ENCODE results near the gene DDX11. TPM values are rescaled to one million over a fixed set of nuclear protein-coding genes. Genes with fewer than 3 reads are reported as not detected.
A peak's percentile ranks its signal among the peaks of the same experiment; 100 is the strongest.
"Not testable (repeated sequence)": the region's sequence is repeated elsewhere in the genome, so short reads cannot be mapped to it uniquely, and the experiment has no call there.

DDX11 gene
- total RNA-seq, 1 donor = 15.9 TPM

DNA sequence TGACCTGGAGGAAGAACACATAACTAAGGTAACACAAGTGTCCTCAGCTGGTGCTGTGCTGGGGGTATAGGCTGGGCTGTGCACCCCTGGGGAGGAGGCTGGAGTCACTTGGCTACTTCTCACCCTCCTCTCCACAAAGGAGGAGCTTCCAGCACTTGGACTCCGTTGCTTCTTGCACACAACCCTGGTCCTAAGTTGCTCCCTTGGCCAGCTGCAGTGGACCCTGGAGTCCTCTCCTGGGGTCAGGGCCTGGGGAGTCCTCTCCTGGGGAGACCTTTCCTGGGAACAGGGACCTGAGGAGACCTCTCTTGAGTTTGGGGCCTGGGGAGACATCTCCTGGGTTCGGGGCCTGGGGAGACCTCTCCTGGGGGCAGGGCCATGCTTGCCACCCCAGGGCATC is 14.3 kb downstream of the DDX11 start:
- not testable (repeated sequence) for H3K4me3 ChIP-seq (ENCODE audit: insufficient read depth, low read length); H3K79me2 ChIP-seq (ENCODE audit: insufficient read depth, low read length); H3K9me3 ChIP-seq (ENCODE audit: low read depth, low read length); H3K27me3 ChIP-seq (ENCODE audit: insufficient read depth, low read length); H4K20me1 ChIP-seq (ENCODE audit: insufficient read depth, low read length); H3K36me3 ChIP-seq (ENCODE audit: insufficient read depth, low read length); H2AFZ ChIP-seq (ENCODE audit: low read length); H3K27ac ChIP-seq (ENCODE audit: low read depth, low read length); H3K4me2 ChIP-seq (ENCODE audit: insufficient read depth, low read length); H3K4me1 ChIP-seq (ENCODE audit: insufficient read depth, low read length); DNase-seq (ENCODE audit: insufficient read length, low spot score, missing footprints)

GRCh38 chr12:31089072-31089471 is 15.4 kb downstream of the DDX11 start:
- no peaks in the 10 kb centered on the region for H3K27me3 ChIP-seq (ENCODE audit: insufficient read depth, low read length)
- no peak overlapping the region for H3K27ac ChIP-seq (ENCODE audit: low read depth, low read length)
- H2AFZ ChIP-seq (ENCODE audit: low read length) = no peak overlapping the region
- no peaks in the 10 kb centered on the region for H3K79me2 ChIP-seq (ENCODE audit: insufficient read depth, low read length)
- no peak overlapping the region for H3K4me3 ChIP-seq (ENCODE audit: insufficient read depth, low read length)
- TF ChIP-seq CTCF (IDR thresholded peaks at IDR 0.05; ENCODE audit: extremely low read depth, low read depth, low read length) = no peak
- H4K20me1 ChIP-seq (ENCODE audit: insufficient read depth, low read length) = no peaks in the 10 kb centered on the region
- DNase-seq (ENCODE audit: insufficient read length, low spot score, missing footprints) = no peak
- no peaks in the 10 kb centered on the region for H3K36me3 ChIP-seq (ENCODE audit: insufficient read depth, low read length)
- H3K4me2 ChIP-seq (ENCODE audit: insufficient read depth, low read length) = no peak overlapping the region
- H3K9me3 ChIP-seq (ENCODE audit: low read depth, low read length) = no peaks in the 10 kb centered on the region
- H3K4me1 ChIP-seq (ENCODE audit: insufficient read depth, low read length) = no peaks in the 10 kb centered on the region

- H3K36me3 ChIP-seq (ENCODE audit: insufficient read depth, low read length); H4K20me1 ChIP-seq (ENCODE audit: insufficient read depth, low read length); H3K9me3 ChIP-seq (ENCODE audit: low read depth, low read length); H3K79me2 ChIP-seq (ENCODE audit: insufficient read depth, low read length); H3K4me1 ChIP-seq (ENCODE audit: insufficient read depth, low read length); H2AFZ ChIP-seq (ENCODE audit: low read length); H3K27me3 ChIP-seq (ENCODE audit: insufficient read depth, low read length); H3K27ac ChIP-seq (ENCODE audit: low read depth, low read length); H3K4me2 ChIP-seq (ENCODE audit: insufficient read depth, low read length); H3K4me3 ChIP-seq (ENCODE audit: insufficient read depth, low read length): not testable (repeated sequence)
- DNase-seq (ENCODE audit: insufficient read length, low spot score, missing footprints) = peak; percentile 27
Observed at GRCh38 chr12:31091629-31092028, 18.0 kb downstream of the DDX11 start.

- not testable (repeated sequence) for H3K9me3 ChIP-seq (ENCODE audit: low read depth, low read length); H3K36me3 ChIP-seq (ENCODE audit: insufficient read depth, low read length); H3K79me2 ChIP-seq (ENCODE audit: insufficient read depth, low read length); H3K27me3 ChIP-seq (ENCODE audit: insufficient read depth, low read length); H2AFZ ChIP-seq (ENCODE audit: low read length); H3K4me2 ChIP-seq (ENCODE audit: insufficient read depth, low read length); H3K4me3 ChIP-seq (ENCODE audit: insufficient read depth, low read length); DNase-seq (ENCODE audit: insufficient read length, low spot score, missing footprints); H4K20me1 ChIP-seq (ENCODE audit: insufficient read depth, low read length); H3K27ac ChIP-seq (ENCODE audit: low read depth, low read length); H3K4me1 ChIP-seq (ENCODE audit: insufficient read depth, low read length)
Observed at GRCh38 chr12:31092718-31093117, 19.1 kb downstream of the DDX11 start.

DNA sequence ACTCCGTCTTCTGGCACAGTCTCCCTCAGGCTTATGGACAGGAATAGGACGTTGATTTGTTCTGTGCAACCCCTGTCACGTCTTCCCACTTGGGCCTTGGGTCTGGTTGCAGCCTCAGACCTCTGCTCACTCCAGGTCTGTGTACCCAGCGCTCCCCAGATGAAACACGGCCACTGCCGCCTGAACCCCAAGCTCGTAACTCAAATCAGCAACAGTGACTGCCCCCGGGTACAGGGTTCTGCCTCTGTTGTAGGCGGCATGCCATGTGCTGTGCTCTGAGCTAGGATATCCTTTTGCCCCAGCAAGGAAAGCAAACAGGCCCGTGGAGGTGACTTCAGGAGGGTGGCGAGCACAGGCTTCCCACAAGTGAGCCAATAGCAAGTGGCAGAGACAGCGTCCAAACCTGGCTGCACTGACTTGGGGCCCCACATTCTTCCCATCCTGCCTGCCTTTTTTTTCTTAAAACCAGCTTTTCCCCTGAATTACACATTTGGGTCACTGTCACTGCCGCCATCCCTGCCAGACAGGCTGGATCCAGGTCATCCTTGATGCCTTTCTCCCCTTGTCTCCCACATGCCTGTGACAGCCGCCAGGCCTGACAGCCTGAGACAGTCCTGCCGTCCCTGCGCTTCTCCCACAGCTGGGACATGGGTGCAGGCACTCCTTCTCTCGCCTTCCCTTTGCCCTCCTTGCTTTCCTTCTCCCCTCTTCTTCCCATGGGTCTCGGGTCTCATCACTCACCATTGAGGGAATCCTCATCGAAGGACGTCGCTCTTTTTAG is 21.6 kb downstream of the DDX11 start:
- H3K4me2 ChIP-seq (ENCODE audit: insufficient read depth, low read length); DNase-seq (ENCODE audit: insufficient read length, low spot score, missing footprints); H3K27ac ChIP-seq (ENCODE audit: low read depth, low read length); H2AFZ ChIP-seq (ENCODE audit: low read length); H3K4me1 ChIP-seq (ENCODE audit: insufficient read depth, low read length); H3K27me3 ChIP-seq (ENCODE audit: insufficient read depth, low read length); H3K36me3 ChIP-seq (ENCODE audit: insufficient read depth, low read length); H3K9me3 ChIP-seq (ENCODE audit: low read depth, low read length); H3K79me2 ChIP-seq (ENCODE audit: insufficient read depth, low read length); H4K20me1 ChIP-seq (ENCODE audit: insufficient read depth, low read length); H3K4me3 ChIP-seq (ENCODE audit: insufficient read depth, low read length): not testable (repeated sequence)

GRCh38 chr12:31096251-31097065 is 22.8 kb downstream of the DDX11 start:
- peak; percentile 9 for DNase-seq (ENCODE audit: insufficient read length, low spot score, missing footprints)
- H3K27ac ChIP-seq (ENCODE audit: low read depth, low read length); H3K27me3 ChIP-seq (ENCODE audit: insufficient read depth, low read length): not testable (repeated sequence)

GRCh38 chr12:31097819-31098218 is 24.2 kb downstream of the DDX11 start:
- not testable (repeated sequence) for H3K4me1 ChIP-seq (ENCODE audit: insufficient read depth, low read length); H3K27ac ChIP-seq (ENCODE audit: low read depth, low read length); H2AFZ ChIP-seq (ENCODE audit: low read length)

More at GRCh38 chr12:31096251-31097065, 22.8 kb downstream of the DDX11 start:
- not testable (repeated sequence) for H3K4me2 ChIP-seq (ENCODE audit: insufficient read depth, low read length); H2AFZ ChIP-seq (ENCODE audit: low read length); H3K79me2 ChIP-seq (ENCODE audit: insufficient read depth, low read length); H3K36me3 ChIP-seq (ENCODE audit: insufficient read depth, low read length); H4K20me1 ChIP-seq (ENCODE audit: insufficient read depth, low read length); H3K9me3 ChIP-seq (ENCODE audit: low read depth, low read length); H3K4me3 ChIP-seq (ENCODE audit: insufficient read depth, low read length); H3K4me1 ChIP-seq (ENCODE audit: insufficient read depth, low read length)

GRCh38 chr12:31098363-31098762 is 24.7 kb downstream of the DDX11 start:
- H3K4me3 ChIP-seq (ENCODE audit: insufficient read depth, low read length); H3K27ac ChIP-seq (ENCODE audit: low read depth, low read length); DNase-seq (ENCODE audit: insufficient read length, low spot score, missing footprints); H4K20me1 ChIP-seq (ENCODE audit: insufficient read depth, low read length); H2AFZ ChIP-seq (ENCODE audit: low read length); H3K79me2 ChIP-seq (ENCODE audit: insufficient read depth, low read length); H3K4me1 ChIP-seq (ENCODE audit: insufficient read depth, low read length); H3K9me3 ChIP-seq (ENCODE audit: low read depth, low read length); H3K4me2 ChIP-seq (ENCODE audit: insufficient read depth, low read length); H3K36me3 ChIP-seq (ENCODE audit: insufficient read depth, low read length); H3K27me3 ChIP-seq (ENCODE audit: insufficient read depth, low read length): not testable (repeated sequence)

More at GRCh38 chr12:31097819-31098218, 24.2 kb downstream of the DDX11 start:
- not testable (repeated sequence) for H3K4me2 ChIP-seq (ENCODE audit: insufficient read depth, low read length); DNase-seq (ENCODE audit: insufficient read length, low spot score, missing footprints); H3K36me3 ChIP-seq (ENCODE audit: insufficient read depth, low read length); H3K79me2 ChIP-seq (ENCODE audit: insufficient read depth, low read length); H3K9me3 ChIP-seq (ENCODE audit: low read depth, low read length); H3K4me3 ChIP-seq (ENCODE audit: insufficient read depth, low read length); H4K20me1 ChIP-seq (ENCODE audit: insufficient read depth, low read length); H3K27me3 ChIP-seq (ENCODE audit: insufficient read depth, low read length)
